HPDE6-E6E7 (cell line): ENCODE measurements around the gene SLC37A2.
"Not testable (repeated sequence)": the region's sequence is repeated elsewhere in the genome, so short reads cannot be mapped to it uniquely, and the experiment has no call there.

Experiments used
- DNase-seq: peaks from one replicate; pipeline ENCODE4 v3.0.0; 2011; ENCODE audit warnings: missing footprints; ENCODE audit errors: extremely low spot score

The SLC37A2 gene

DNA sequence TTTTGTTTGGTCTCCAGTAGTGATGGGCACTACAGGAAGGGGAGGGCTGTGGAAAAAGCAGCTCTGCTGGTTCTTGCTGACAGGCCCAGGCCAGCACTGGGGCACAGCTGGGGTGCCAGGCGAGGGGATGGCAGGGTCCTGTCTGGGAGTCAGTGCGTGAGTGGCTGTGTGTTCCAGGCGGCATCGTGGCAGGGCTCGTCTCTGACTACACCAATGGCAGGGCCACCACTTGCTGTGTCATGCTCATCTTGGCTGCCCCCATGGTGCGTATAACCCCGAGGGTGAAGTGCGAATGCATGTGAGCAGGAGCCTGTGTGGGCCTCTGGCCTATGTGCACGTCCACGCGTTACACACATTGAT is 20.9 kb downstream of the SLC37A2 start:
- no peak for DNase-seq

DNA sequence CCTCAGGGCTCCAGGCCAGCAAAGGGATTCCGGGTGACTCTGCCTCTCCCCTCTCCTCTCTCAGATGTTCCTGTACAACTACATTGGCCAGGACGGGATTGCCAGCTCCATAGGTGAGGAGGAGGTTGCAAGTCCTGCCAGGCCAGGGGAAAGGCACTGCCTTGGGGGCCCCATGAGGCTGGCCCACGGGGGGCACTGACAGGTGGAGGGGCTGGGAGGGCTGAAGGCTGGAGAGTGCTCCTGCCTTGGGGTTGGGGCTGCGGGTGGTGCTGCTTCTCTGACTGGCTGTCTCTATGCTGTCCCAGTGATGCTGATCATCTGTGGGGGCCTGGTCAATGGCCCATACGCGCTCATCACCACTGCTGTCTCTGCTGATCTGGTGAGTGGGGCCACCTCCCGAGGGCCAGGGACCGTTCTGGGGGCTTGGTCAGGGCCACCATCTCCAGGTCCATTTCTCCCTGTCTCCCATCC is 21.7 kb downstream of the SLC37A2 start:
- no peak for DNase-seq

GRCh38 chr11:125085301-125086081 is 22.4 kb downstream of the SLC37A2 start:
- DNase-seq: no peak

DNA sequence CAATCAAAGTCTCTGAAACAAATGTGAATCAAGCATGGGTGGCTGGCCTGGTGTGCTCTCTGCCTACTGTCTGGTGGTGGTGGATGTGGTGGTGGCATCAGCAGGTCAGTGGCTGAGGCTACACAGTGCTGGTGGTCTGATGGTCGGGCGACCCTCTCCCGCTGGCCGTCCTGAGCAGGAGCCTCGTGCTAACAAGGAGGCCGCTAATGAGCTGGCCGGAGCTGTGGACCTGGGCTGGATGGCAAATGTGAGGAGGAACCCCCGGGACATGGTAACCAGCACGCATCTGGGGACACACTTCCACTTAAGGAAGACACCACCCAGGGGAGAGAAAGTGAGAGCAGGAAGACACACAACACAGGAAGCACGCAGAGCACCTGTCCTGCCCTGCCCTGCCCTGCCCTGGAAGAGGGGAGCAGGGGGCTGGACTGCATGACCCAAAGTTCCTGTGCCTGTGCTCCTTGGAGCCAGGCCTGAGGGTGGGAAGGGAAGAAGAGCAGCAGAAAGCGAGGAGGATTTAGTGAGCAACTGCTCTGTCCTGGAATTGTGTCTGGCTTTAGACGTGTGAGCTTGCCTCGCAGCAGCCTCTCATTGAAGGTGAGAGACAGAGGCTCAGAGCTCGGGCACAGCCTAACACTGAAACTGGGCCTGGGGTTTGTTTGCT is 23.7 kb downstream of the SLC37A2 start:
- no peak for DNase-seq

DNA sequence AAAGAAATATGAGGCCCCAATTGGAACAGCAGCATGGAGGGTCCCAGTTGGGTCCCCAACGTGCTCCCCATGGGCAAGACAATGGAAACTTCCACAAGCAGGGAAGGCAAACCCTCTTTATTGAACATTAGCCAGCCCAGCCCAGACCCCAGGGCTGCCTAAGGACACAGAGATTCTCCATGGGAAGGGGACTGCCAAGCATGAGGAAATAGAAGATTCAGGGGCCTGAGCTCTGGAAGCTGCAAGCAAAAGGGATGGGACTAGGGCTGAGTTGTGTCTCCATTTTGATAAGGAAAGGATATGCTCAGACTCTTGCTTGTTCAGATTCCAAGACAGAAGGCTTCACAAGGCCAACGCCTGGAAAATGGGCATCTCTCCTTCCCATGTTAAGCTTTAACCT is 25.0 kb downstream of the SLC37A2 start:
- no peak for DNase-seq

DNA sequence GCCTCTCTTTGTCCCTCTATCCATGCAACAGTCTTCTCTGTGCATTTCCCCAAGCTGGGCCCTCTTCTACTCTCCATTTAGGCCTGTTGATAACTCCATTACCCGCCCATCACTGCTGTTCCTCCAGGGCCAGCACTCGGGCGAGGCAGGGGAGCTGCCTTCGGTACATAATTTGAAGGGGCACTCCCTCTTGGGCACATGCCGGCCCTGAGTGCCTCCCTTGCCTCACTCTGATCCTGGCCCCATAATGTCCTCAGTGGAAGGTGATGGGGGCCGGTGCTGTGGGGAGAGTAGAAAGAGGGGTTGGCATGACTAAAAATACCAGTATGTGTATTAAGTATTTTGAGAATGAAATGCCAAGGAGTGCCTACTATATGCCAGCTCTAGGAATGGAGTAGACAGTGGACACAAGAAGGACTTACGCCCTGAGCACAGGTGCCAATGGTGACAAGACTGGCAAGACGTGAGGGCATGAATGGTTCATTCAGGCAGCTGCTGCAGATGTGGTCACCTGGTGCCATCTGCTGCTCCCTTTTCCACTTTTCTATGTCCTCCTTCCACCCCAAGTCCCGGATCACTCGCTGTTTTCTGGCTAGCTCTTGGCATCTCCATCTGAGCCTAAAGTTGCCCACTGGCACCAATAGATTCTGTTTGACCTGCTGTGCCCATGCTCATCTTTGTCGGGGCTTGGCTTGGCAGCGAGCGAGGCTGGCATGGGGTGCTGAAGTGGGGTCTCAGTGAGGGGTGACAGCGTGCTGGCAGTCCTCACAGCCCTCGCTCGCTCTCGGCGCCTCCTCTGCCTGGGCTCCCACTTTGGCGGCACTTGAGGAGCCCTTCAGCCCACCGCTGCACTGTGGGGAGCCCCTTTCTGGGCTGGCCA is 25.7 kb downstream of the SLC37A2 start:
- DNase-seq: no peak

DNA sequence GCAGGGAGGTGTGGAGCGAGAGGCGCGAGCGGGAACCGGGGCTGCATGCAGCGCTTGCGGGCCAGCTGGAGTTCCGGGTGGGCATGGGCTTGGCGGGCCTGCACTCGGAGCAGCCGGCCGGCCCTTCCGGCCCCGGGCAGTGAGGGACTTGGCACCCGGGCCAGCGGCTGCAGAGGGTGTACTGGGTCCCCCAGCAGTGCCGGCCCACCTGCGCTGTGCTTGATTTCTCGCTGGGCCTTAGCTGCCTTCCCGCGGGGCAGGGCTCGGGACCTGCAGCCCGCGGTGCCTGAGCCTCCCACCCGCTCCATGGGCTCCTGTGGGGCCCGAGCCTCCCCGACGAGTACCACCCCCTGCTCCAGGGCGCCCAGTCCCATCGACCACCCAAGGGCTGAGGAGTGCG is 26.4 kb downstream of the SLC37A2 start:
- DNase-seq: not testable (repeated sequence)

DNA sequence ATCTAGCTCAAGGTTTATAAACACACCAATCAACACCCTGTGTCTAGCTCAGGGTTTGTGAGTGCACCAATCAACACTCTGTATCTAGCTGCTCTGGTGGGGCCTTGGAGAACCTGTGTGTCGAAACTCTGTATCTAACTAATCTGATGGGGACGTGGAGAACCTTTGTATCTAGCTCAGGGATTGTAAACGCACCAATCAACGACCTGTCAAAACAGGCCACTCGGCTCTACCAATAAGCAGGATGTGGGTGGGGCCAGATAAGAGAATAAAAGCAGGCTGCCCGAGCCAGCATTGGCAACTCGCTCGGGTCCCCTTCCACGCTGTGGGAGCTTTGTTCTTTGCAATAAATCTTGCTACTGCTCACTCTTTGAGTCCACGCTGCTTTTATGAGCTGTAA is 27.0 kb downstream of the SLC37A2 start:
- DNase-seq: not testable (repeated sequence)

DNA sequence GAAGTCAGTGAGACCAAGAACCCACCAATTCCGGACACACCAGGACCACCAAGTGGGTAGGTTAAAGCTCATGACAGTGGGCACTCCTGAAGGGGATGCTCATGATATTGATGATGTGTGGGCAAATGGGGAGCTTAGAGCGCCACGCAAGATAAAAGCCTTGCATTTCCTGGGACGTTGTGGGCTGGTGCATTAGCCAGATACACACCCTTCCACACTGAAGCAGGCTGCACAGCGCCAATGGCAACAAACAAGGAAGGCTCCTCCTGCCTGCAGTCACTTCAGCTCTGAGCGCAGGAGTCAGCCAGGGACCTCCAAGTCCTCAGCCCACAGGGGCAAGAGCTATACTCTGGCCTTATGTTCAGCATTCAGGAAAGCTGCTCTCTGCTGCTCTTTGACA is 27.7 kb downstream of the SLC37A2 start:
- DNase-seq: no peak

DNA sequence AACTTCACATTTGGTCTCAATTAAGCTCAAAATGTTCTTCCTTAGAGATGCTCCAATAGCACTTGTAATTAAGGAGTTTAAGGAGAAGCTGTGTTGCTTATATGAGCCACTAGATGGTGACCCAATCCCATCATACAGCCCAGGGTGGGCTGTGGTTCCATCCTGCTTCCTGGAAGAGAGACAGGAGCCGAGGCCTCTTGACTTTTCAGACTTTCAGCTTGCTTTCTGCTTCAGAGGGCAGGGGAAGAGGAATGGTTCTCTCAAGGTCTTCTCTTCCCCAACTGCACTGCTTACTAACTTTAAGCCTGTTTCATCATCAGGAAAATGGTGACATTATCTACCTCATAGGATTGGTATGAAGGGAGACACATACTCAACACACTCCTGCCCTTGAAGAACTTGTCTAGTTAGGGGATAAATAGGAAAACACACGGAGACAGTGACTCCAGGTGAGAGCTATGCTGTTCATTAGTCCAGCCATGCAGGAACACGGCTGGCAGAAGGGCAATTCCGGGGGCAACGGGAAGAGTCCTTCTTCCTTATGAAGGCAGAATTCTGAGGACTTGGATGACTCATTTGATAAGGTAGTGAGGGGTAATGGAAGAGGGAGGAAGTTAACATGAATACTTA is 28.3 kb downstream of the SLC37A2 start:
- no peak for DNase-seq

DNA sequence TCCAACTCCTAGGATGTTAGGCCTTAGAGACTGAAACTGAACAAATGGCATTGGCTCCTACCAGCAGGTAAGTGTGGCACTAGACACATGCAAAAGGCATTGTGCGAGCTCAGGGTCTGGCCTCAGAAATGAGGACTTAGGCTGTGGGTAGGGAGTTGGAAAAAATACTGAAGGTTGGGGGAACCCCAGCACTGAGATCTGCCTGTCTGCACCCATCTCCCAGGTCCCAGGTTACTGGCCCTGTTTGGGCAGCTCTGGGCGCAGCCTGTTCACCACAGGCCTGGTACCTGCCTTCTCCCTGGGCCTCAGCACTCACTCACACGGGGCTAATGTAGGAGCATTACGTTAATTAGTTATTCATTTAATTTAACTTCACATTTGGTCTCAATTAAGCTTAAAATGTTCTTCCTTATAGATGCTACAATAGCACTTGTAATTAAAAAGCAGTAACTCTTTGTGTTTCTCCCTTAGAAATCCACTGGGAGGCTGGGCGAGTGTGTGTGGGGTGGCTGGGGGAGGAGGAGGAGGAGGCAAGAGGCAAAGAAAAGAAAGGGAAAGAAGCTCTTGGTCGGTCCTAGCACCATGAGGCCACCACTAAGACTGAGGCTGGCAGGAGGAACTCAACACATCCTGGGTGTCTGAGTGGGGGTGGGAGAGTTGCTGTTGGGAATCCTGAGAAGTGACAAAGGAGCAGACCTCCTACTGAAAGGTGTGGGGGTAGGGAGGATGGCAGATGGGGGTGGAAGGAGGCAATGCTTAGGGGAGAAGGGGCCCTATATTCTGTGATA is 29.0 kb downstream of the SLC37A2 start:
- no peak for DNase-seq

GRCh38 chr11:125092669-125093068 is 29.6 kb downstream of the SLC37A2 start:
- no peak for DNase-seq

GRCh38 chr11:125093502-125093901 is 30.4 kb downstream of the SLC37A2 start:
- no peak for DNase-seq

DNA sequence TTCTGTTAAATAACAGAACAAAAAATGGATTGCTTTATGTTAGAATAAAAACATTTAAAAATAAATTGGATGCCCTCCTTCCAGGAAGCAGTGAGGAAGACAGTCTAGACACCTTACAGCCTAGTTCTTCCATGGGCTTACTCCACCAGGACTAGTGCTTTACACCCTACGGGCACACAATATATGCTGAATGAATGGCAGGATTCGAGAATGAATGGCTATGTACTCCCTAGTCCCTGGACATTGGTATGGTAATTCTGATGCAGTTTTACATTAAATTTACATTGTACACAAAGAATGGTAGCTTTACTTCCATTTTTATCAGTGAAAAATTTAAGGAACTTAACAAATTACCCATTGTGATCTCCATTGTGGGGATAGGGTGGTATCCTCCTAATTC is 31.6 kb downstream of the SLC37A2 start:
- no peak for DNase-seq

GRCh38 chr11:125100136-125100535 is 37.0 kb downstream of the SLC37A2 start:
- no peak for DNase-seq

- no peak for DNase-seq
These were observed 38.5 kb downstream of the SLC37A2 start for GRCh38 chr11:125101596-125101995.

- no peak for DNase-seq
These were observed 38.9 kb downstream of the SLC37A2 start for GRCh38 chr11:125102025-125102424.

DNA sequence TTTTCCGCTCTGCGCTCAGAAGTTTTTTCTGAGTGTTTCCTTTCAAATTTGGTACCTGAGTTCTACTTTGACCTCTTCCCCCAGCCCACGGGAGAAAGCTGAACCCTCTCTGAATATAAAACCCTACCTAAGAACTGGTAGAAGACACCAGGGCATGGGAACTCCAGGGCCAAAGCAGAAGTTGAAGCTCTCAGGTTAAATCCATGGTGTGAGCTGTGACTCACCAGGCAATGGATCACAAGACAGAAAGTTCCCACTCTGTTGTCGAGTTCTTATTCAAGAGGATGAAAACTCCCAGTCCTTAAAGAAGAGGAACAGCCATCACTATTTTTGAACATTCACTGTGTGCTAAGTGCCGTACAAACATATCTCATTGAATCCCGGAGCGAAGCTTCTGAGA is 39.4 kb downstream of the SLC37A2 start:
- DNase-seq: no peak

DNA sequence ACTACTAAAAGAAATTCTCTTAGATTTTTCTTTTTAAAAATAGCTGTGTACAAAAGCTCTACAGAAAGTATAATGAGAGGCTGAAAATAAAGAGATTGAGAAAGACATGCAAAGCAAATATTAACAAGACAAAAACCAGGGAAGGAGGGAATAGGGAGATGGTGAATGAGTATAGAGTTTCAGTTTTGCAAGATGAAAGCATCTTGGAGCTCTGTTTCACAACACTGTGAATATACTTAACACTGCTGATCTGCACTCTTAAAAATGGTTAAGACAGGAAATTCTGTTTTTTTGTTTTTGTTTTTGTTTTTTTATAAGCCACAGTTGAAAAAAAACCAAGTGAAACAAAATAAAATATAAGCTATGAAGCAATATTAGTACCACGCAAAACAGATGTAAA is 42.8 kb downstream of the SLC37A2 start:
- DNase-seq: no peak

DNA sequence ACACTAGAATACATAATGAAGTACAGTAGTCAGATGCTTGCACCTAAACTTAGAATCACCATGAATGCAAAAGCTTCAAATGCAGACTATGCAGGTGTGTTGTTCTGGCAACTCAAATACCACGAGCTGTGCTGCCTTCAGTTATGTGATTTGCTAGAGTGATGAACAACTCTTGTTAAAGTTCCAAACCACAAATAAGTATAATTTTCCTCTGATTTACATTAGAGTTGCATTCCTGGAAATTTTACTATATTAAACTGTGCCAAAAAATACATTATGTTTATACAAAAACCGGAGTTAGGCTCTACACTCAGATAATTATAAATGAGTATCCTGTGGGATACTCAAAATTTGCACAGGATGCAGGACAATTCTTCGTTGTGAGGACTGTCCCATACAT is 45.4 kb downstream of the SLC37A2 start:
- no peak for DNase-seq

DNA sequence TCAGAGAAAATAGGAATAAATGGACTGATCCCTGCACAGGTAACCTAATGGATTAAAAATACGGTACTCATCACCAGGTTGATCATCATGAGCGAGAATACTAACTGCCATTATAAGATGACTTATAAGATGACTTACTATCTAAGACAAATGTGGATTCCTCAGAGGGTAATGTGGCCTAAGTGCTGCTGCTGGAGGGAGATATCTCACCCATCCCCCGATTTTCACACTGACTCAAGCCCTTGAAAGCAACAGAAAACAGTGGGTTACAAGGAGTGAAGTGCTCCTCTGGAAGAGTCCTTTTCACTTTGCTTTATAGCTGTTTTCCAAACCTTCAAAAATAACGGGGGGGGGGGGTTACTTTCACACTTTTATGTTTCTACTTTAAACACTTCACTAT is 47.4 kb downstream of the SLC37A2 start:
- no peak for DNase-seq
